Measurements from ENCODE around the gene RAPGEF4. TPM values are rescaled to one million over a fixed set of nuclear protein-coding genes. Genes with fewer than 3 reads are reported as not detected.

RAPGEF4 gene
- total and polyA plus RNA-seq, 2 of the 13 experiments (the other 11 are each of a cell fraction or from before 2014, with no cell fraction given), result 0.78 to 0.91 TPM

DNA sequence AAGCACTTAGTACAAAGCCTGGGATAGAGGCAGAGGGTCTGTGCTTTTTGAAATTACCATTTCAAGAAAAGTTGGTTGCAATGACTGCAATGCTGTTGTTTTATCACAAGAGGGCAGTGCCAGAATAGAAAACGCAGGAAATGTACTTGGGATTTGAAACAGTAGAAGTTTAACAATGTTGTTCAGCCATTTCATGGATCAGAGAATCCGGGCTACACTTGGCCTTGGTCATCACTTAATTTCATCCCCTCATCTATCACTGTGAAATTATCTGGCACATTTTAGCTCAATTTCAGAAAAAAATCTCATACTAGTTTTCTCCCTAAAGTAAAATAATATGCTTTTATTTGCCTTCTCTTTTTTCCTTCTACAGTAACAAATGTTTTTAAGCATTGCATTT, 70.8 kb downstream of the RAPGEF4 start (continued):
- TF ChIP-seq, protein P1, sequence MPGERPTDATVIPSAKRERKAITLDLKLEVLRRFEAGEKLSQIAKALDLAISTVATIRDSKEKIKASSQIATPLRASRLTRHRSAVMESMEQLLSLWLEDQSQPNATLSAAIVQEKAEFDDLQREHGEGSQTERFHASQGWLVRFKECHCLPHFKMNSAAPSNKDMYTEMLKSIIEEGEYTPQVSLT (CRISPR knock-in tag; IDR thresholded peaks at IDR 0.05; ENCODE audit: borderline replicate concordance, low read depth), result no peak
- no peak for TF ChIP-seq USF2 (IDR thresholded peaks at IDR 0.05; ENCODE audit: low read depth, low read length)
- TF ChIP-seq USF2 (CRISPR knock-in tag; IDR thresholded peaks at IDR 0.05; ENCODE audit: borderline replicate concordance), result no peak
- no peak for TF ChIP-seq GPN1 (CRISPR knock-in tag; IDR thresholded peaks at IDR 0.05; ENCODE audit: borderline replicate concordance)
- TF ChIP-seq SSRP1 (CRISPR knock-in tag; IDR thresholded peaks at IDR 0.05), result no peak
- TF ChIP-seq, protein P2, sequence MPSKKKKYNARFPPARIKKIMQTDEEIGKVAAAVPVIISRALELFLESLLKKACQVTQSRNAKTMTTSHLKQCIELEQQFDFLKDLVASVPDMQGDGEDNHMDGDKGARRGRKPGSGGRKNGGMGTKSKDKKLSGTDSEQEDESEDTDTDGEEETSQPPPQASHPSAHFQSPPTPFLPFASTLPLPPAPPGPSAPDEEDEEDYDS (CRISPR knock-in tag; IDR thresholded peaks at IDR 0.05), result 0 out of 2 replicates have a peak, but pooled peaks have one; percentile 17
- no peak for TF ChIP-seq CREB1 (IDR thresholded peaks at IDR 0.05)
- peak; percentile 13; the same call in 1 of the 2 replicates for TF ChIP-seq CREB1 (CRISPR knock-in tag; IDR thresholded peaks at IDR 0.05)
- TF ChIP-seq MLX (CRISPR knock-in tag; IDR thresholded peaks at IDR 0.05), result no peak
- no peak for TF ChIP-seq ZFP36 (IDR thresholded peaks at IDR 0.05; ENCODE audit: borderline replicate concordance, low read depth, low read length, partially characterized antibody)
- TF ChIP-seq, protein P3, sequence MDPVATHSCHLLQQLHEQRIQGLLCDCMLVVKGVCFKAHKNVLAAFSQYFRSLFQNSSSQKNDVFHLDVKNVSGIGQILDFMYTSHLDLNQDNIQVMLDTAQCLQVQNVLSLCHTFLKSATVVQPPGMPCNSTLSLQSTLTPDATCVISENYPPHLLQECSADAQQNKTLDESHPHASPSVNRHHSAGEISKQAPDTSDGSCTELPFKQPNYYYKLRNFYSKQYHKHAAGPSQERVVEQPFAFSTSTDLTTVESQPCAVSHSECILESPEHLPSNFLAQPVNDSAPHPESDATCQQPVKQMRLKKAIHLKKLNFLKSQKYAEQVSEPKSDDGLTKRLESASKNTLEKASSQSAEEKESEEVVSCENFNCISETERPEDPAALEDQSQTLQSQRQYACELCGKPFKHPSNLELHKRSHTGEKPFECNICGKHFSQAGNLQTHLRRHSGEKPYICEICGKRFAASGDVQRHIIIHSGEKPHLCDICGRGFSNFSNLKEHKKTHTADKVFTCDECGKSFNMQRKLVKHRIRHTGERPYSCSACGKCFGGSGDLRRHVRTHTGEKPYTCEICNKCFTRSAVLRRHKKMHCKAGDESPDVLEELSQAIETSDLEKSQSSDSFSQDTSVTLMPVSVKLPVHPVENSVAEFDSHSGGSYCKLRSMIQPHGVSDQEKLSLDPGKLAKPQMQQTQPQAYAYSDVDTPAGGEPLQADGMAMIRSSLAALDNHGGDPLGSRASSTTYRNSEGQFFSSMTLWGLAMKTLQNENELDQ (CRISPR knock-in tag; IDR thresholded peaks at IDR 0.05; ENCODE audit: borderline replicate concordance), result no peak
- TF ChIP-seq ZNF577 (CRISPR knock-in tag; IDR thresholded peaks at IDR 0.05; ENCODE audit: borderline replicate concordance, low read depth), result no peak
- TF ChIP-seq ZFAT (CRISPR knock-in tag; conservative IDR thresholded peaks at IDR 0.05), result no peak
- peak; percentile 92 for TF ChIP-seq STAG1 (CRISPR knock-in tag; IDR thresholded peaks at IDR 0.05)
- TF ChIP-seq ZNF790 (CRISPR knock-in tag; IDR thresholded peaks at IDR 0.05; ENCODE audit: borderline replicate concordance), result no peak
- no peak for TF ChIP-seq SP1 (IDR thresholded peaks at IDR 0.05)
- no peak for TF ChIP-seq SP1 (CRISPR knock-in tag; IDR thresholded peaks at IDR 0.05)
- TF ChIP-seq ZNF839 (CRISPR knock-in tag; IDR thresholded peaks at IDR 0.05; ENCODE audit: borderline replicate concordance), result no peak
- no peak for TF ChIP-seq PAWR (CRISPR knock-in tag; IDR thresholded peaks at IDR 0.05; ENCODE audit: borderline replicate concordance)
- no peak for TF ChIP-seq HMGXB4 (CRISPR knock-in tag; IDR thresholded peaks at IDR 0.05; ENCODE audit: borderline replicate concordance in 1 of 2, low read depth in 1 of 2)
- no peak for TF ChIP-seq ZNF263 (CRISPR knock-in tag; IDR thresholded peaks at IDR 0.05)

All from HepG2 (cell line).